Measurements from ENCODE around the gene SELENOV. TPM values are rescaled to one million over a fixed set of nuclear protein-coding genes. Genes with fewer than 3 reads are reported as not detected.

Gene SELENOV, protein sequence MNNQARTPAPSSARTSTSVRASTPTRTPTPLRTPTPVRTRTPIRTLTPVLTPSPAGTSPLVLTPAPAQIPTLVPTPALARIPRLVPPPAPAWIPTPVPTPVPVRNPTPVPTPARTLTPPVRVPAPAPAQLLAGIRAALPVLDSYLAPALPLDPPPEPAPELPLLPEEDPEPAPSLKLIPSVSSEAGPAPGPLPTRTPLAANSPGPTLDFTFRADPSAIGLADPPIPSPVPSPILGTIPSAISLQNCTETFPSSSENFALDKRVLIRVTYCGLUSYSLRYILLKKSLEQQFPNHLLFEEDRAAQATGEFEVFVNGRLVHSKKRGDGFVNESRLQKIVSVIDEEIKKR
- total RNA-seq = not detected

- Histone ChIP-seq H3K36me3 (no peaks in the 10 kb centered on the region), H3K4me1 (peaks cover 0 to 14% of the 10 kb centered on the region in 2 donors), H3K27ac (no peak within 1 kb of the TSS), H3K4me3 (peak within 1 kb of the TSS; percentile 15 to 42), H3K9me3 (no peaks in the 10 kb centered on the region), H3K27me3 (peaks cover 8 to 26% of the 10 kb centered on the region in 2 donors)
- no peak for DNase-seq (ENCODE audit: low spot score)
- TF ChIP-seq CTCF (IDR thresholded peaks at IDR 0.05) = no peak
Observed at GRCh38 chr19:39514840-39515550, at the start of gene SELENOV. Gene SELENOV, plus strand, starts transcription at chr19:39515139. Its CDS starts 74 bp downstream, at chr19:39515213.

DNA sequence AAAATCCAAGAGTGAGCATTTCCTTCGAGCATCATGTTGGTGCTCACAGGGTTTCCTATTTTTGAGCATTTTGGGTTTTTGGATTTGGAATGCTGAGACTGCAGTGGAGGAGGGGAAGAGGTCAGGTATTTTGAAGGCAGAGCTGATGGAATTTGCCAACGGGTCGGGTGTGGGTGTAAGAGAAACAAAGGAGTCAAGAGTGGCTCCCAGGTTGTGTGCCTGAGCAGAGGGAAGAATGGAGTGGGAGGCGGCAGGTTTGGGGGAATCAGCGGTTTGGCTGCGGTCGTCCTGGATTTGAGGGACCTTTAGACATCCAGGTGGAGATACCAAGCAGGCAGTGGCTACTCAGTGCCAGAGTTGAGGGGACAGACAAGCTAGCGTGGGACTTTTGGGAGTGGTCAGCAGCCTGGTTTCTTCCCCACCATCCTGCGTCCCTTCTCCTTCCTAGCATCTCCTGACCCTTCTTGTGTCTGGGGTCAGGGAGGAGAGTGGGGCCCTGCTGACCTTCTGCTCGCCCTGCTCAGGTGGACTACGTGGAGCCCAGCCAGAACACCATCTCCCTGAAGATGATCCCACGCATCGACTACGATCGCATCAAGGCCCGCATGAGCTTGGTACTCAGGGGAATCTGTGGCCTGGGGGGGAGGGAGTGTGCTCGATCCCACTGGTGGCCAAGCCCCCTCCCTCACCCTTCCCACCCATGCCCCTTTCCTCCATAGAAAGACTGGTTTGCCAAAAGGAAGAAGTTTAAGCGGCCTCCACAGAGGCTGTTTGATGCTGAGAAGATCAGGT is 48.8 kb upstream of the SELENOV start:
- Histone ChIP-seq H3K4me3 (no peak overlapping the region), H3K36me3 (peaks cover 76% of the 10 kb centered on the region), H3K9me3 (no peaks in the 10 kb centered on the region), H3K27me3 (no peaks in the 10 kb centered on the region), H3K27ac (no peak overlapping the region), H3K4me1 (no peaks in the 10 kb centered on the region)
- TF ChIP-seq CTCF (IDR thresholded peaks at IDR 0.05) = no peak
- DNase-seq (ENCODE audit: low spot score) = no peak

DNA sequence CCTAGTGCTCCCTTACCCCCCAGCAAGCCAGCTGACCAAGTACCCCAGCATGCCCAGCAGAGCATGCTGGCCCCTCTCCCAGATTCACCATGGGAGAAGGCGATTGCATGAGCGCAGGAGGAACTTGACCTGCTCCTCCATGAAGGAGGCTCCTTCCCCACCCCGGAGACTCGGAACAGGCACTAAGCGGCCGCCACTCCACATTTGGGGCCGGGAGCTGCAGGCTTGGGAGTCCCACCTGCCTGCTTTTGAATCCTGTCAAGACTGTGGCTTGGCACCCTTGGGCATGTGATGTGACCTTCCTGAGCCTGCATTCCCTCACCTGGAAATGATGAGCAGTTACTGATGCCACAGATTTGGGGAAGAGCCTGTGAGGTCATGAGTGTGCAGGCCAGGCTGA is 47.0 kb upstream of the SELENOV start:
- no peak overlapping the region for H3K27ac ChIP-seq
- no peaks in the 10 kb centered on the region for H3K27me3 ChIP-seq
- TF ChIP-seq CTCF (IDR thresholded peaks at IDR 0.05) = no peak
- no peak for DNase-seq (ENCODE audit: low spot score)
- H3K36me3 ChIP-seq = peaks cover 88% of the 10 kb centered on the region
- H3K4me3 ChIP-seq = no peak overlapping the region
- no peaks in the 10 kb centered on the region for H3K4me1 ChIP-seq
- H3K9me3 ChIP-seq = no peaks in the 10 kb centered on the region

DNA sequence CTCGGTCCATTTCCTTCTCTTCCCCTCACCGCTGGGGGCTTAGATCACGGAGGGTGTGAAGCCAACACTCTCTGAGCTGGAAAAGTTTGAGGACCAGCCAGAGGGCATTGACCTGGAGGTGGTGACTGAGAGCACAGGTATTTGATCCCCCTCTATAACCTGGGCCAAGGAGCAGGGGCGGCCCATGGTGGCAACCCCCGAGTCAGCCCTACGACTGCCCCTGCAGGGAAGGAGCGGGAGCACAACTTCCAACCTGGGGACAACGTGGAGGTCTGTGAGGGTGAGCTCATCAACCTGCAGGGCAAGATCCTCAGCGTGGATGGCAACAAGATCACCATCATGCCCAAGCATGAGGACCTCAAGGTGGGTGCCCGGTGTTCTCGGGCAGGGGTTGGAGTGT is 45.9 kb upstream of the SELENOV start:
- H3K36me3 ChIP-seq = peaks cover 98% of the 10 kb centered on the region
- H3K27me3 ChIP-seq = no peaks in the 10 kb centered on the region
- no peaks in the 10 kb centered on the region for H3K4me1 ChIP-seq
- H3K4me3 ChIP-seq = no peak overlapping the region
- H3K27ac ChIP-seq = no peak overlapping the region
- DNase-seq (ENCODE audit: low spot score) = no peak
- no peaks in the 10 kb centered on the region for H3K9me3 ChIP-seq
- no peak for TF ChIP-seq CTCF (IDR thresholded peaks at IDR 0.05)

DNA sequence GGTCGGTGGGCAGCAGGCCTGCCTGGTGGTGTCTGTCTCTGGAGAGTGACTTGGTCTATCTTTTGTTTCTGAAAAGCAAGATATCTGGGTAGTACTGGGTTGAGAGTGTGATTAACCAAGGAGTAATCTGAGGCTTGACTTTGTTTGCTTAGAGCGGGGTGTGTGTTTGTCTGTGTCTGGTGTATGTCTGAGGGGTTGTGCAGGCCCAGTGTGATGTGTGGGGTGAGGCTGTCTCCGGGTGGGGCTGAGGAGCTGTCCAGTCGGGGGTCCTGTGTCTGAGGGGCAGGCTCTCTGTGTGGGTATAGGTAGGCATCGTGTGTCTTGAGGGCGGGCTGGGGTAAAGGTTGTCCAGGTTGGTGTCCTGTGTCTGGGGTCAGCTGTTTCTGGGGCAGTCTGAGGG is 45.4 kb upstream of the SELENOV start:
- Histone ChIP-seq H3K4me3 (no peak overlapping the region), H3K9me3 (no peaks in the 10 kb centered on the region), H3K36me3 (peaks cover 98% of the 10 kb centered on the region), H3K27me3 (no peaks in the 10 kb centered on the region), H3K27ac (no peak overlapping the region), H3K4me1 (no peaks in the 10 kb centered on the region)
- TF ChIP-seq CTCF (IDR thresholded peaks at IDR 0.05) = no peak
- no peak for DNase-seq (ENCODE audit: low spot score)
